HepG2 (cell line): ENCODE data around the gene PLXNC1. TPM values are rescaled to one million over a fixed set of nuclear protein-coding genes. Genes with fewer than 3 reads are reported as not detected.

Experiments
- ATAC-seq: fragments of 200-7000 bp; cut with Tn5 transposase; 3 replicates; pipeline ENCODE4 v1.9.1; 2020; ENCODE audit warnings: mild to moderate bottlenecking, moderate library complexity
- BruUV-seq: library from RNA; stranded (reverse); fragments of 400-500 nt; replicated peaks from 2 replicates; lab custom pipeline; 2021; lab: Mats Ljungman, UMichigan
- CTCF ChIA-PET: fragments of 300-600 bp; formaldehyde crosslinking; extraction: SDS; loops from one replicate; lab custom pipeline; 2021; ENCODE audit warnings: low total read pairs, inconsistent platforms, low intra/inter-chr PET ratio; lab: Yijun Ruan, JAX
- POLR2A ChIA-PET: fragments of 350-600 bp; sonication (Branson Sonifier 250); formaldehyde crosslinking; loops from one replicate; lab custom pipeline; 2020; ENCODE audit warnings: antibody characterized with exemption, inconsistent platforms; lab: Yijun Ruan, JAX
- DNase-seq: peaks from one replicate; pipeline ENCODE4 v3.0.0-alpha.2; 2015; ENCODE audit warnings: low spot score
- FAIRE-seq: peaks from 3 replicates; lab custom pipeline; 2011; peaks lifted over from hg19 to GRCh38; lab: Jason Lieb, UNC
- H2AFZ ChIP-seq: one replicate; pipeline ENCODE4 v1.6.1; 2011; ENCODE audit warnings: low read length, inconsistent platforms
- H3K27ac ChIP-seq: fragments of 300-600 bp; 3 replicates; pipeline ENCODE4 v1.8.0; 2011; ENCODE audit warnings: mixed run types, mild to moderate bottlenecking, mixed read lengths, low read length, inconsistent platforms; ENCODE audit not compliant: insufficient read depth; ENCODE audit errors: extremely low read length
- H3K27me3 ChIP-seq, 2 experiments: fragments of 200-600 bp in 1 of 2; 2 replicates in 1 of 2; 3 replicates in 1 of 2; pipeline versions ENCODE4 v1.6.0 to v1.8.0; 2011; ENCODE audit warnings: low read length in 2 of 2, mild to moderate bottlenecking in 2 of 2, moderate library complexity in 2 of 2, inconsistent platforms in 1 of 2; ENCODE audit not compliant: insufficient read depth in 2 of 2, control insufficient read depth in 1 of 2
- H3K36me3 ChIP-seq, 2 experiments: fragments of 200-600 bp in 1 of 2; replicated peaks in 1 of 2; 2 replicates in 1 of 2; 3 replicates in 1 of 2; pipeline versions ENCODE4 v1.5.1 to v1.8.0; 2011; ENCODE audit warnings: low read length in 2 of 2, inconsistent platforms in 1 of 2; ENCODE audit not compliant: insufficient read depth in 2 of 2, control insufficient read depth in 1 of 2
- H3K4me1 ChIP-seq: 2 replicates; pipeline ENCODE4 v1.5.1; 2012; ENCODE audit warnings: low read length, inconsistent platforms; ENCODE audit not compliant: insufficient read depth
- H3K4me2 ChIP-seq: 2 replicates; pipeline ENCODE4 v1.6.0; 2011; ENCODE audit warnings: low read depth, low read length, inconsistent platforms
- H3K4me3 ChIP-seq, 3 experiments: fragments of 200-600 bp in 1 of 3; sonication (generic), shearing (Covaris generic) in 1 of 3; replicated peaks in 1 of 3; 2 replicates each; pipeline ENCODE4 v1.5.1; 2011 to 2016; ENCODE audit warnings: low read length in 3 of 3, inconsistent platforms in 2 of 3, low read depth in 2 of 3, mild to moderate bottlenecking in 2 of 3, control low read depth in 1 of 3, mixed read lengths in 1 of 3; ENCODE audit not compliant: insufficient read depth in 1 of 3
- H3K79me2 ChIP-seq: one replicate; pipeline ENCODE4 v1.6.1; 2011; ENCODE audit warnings: low read length, inconsistent platforms; ENCODE audit not compliant: insufficient read depth
- H3K9ac ChIP-seq: 2 replicates; pipeline ENCODE4 v1.6.0; 2011; ENCODE audit warnings: mild to moderate bottlenecking, low read depth, low read length, inconsistent platforms; ENCODE audit not compliant: insufficient read depth
- H3K9me3 ChIP-seq: 2 replicates; pipeline ENCODE4 v1.5.1; 2012; ENCODE audit warnings: mild to moderate bottlenecking, low read length
- H4K20me1 ChIP-seq: 2 replicates; pipeline ENCODE4 v1.6.0; 2011; ENCODE audit warnings: inconsistent platforms, mild to moderate bottlenecking, low read length, moderate library complexity; ENCODE audit not compliant: insufficient read depth
- ATAD3A ChIP-seq: sonication (generic); formaldehyde crosslinking; IDR thresholded peaks from 2 replicates; pipeline ENCODE4 v1.4.0; 2020; ENCODE audit warnings: missing genetic modification reagents
- ATF7-NPFF ChIP-seq: sonication (generic); formaldehyde crosslinking; IDR thresholded peaks from 2 replicates; pipeline ENCODE4 v1.8.1; 2023; ENCODE audit warnings: mild to moderate bottlenecking, low read depth, missing genetic modification reagents, moderate library complexity
- ELF4 ChIP-seq: sonication (generic); formaldehyde crosslinking; IDR thresholded peaks from 2 replicates; pipeline ENCODE4 v1.5.0; 2020; ENCODE audit warnings: missing genetic modification reagents, mild to moderate bottlenecking, moderate library complexity, borderline replicate concordance
- FOXO4 ChIP-seq: sonication (generic); formaldehyde crosslinking; conservative IDR thresholded peaks from 2 replicates; pipeline ENCODE4 v1.8.1; 2023; ENCODE audit warnings: missing genetic modification reagents
- MAX ChIP-seq: IDR thresholded peaks from 2 replicates; pipeline ENCODE4 v1.6.1; 2012; ENCODE audit warnings: inconsistent platforms
- SMARCC2 ChIP-seq: fragments of 450-650 bp; IDR thresholded peaks from 2 replicates; pipeline ENCODE4 v1.6.1; 2017; ENCODE audit warnings: antibody characterized with exemption, mild to moderate bottlenecking
- SRF ChIP-seq: IDR thresholded peaks from 2 replicates; pipeline ENCODE4 v1.6.1; 2011; ENCODE audit warnings: mild to moderate bottlenecking, low read depth, low read length, moderate library complexity
- ZBTB3 ChIP-seq: sonication (generic); formaldehyde crosslinking; IDR thresholded peaks from 2 replicates; pipeline ENCODE4 v1.4.0; 2020; ENCODE audit warnings: low read depth, mild to moderate bottlenecking, moderate library complexity, missing genetic modification reagents, borderline replicate concordance
- ZFP1 ChIP-seq: IDR thresholded peaks from 2 replicates; pipeline ENCODE4 v1.6.1; 2016
- ZNF274 ChIP-seq: sonication (generic); formaldehyde crosslinking; IDR thresholded peaks from 2 replicates; pipeline ENCODE4 v1.5.1; 2020; ENCODE audit warnings: mild to moderate bottlenecking, missing genetic modification reagents
- ZNF788 ChIP-seq: sonication (generic); formaldehyde crosslinking; IDR thresholded peaks from 2 replicates; pipeline ENCODE4 v1.5.0; 2020; ENCODE audit warnings: mild to moderate bottlenecking, missing genetic modification reagents, borderline replicate concordance
- WGBS: methylation state at CpG from one replicate; pipeline ENCODE4 v1.1.6; 2017; ENCODE audit warnings: low lambda C conversion rate; 5-methylcytosine and 5-hydroxymethylcytosine counted together
- in situ Hi-C: cut with HindIII; loops from 2 replicates; pipeline ENCODE4 v1.10.0; 2017; ENCODE audit warnings: low pct_unique_long_range_greater_than_20kb; ENCODE audit not compliant: extremely low pct_ligation_motif_present
- intact Hi-C: fragments of 100-400 bp; cut with micrococcal nuclease; formaldehyde crosslinking; loops from one replicate; pipeline ENCODE4 v1.10.0; 2022; ENCODE audit not compliant: unreplicated experiment
- polyA plus RNA-seq, 8 experiments: library from polyadenylated mRNA; depleted of rRNA in 3 of 8; stranded (reverse) in 7 of 8; unstranded in 1 of 8; fragments of >200 nt; fragmentation: Illumina TruSeq in 4 of 8; extraction: Trizol in 4 of 8; gene quantifications; 2 replicates each; pipeline versions ENCODE4 v1.2.1 to v1.2.3, GENCODE V29; 2011 to 2016; ENCODE audit warnings: low read depth in 4 of 8, missing spikeins in 1 of 8, mixed read lengths in 1 of 8; ENCODE audit not compliant: insufficient read depth in 1 of 8
- total RNA-seq, 5 experiments: library from RNA; depleted of rRNA; stranded (reverse); fragments of >200 nt; fragmentation: Illumina TruSeq; extraction: Trizol; gene quantifications; 2 replicates each; pipeline ENCODE4 v1.2.3, GENCODE V29; 2016; ENCODE audit warnings: low read depth in 1 of 5

Gene PLXNC1
- total and polyA plus RNA-seq, 2 of the 13 experiments (the other 11 are each of a cell fraction or from before 2014, with no cell fraction given), result 6.6 to 11.2 TPM

DNA sequence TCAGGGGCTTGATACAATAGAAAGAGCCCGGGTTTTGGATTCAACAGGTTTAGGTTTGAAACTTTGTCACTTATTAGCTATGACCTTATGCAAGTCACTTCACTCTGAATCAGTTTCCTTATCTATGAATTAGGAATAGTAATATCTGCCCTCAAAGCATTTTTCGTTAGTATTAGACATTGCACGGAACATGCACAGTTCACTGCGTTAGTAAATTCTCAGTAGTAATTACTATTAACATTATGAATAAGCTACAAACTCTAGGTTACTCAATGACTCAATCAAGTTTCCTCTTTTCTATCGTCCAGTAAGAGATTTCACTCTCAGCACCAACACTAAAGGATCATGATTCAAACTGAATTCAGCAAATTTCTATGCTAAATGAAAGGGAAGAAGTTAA, 161.0 kb downstream of the PLXNC1 start:
- Histone ChIP-seq H3K4me2 (no peak overlapping the region), H2AFZ (no peak overlapping the region), H3K36me3 (peaks cover 10 to 20% of the 10 kb centered on the region in 2 experiments; a peak in 4 of 5 replicates), H4K20me1 (no peaks in the 10 kb centered on the region), H3K4me3 (no peak overlapping the region), H3K4me1 (peaks cover 17% of the 10 kb centered on the region)
- ATAC-seq, result no peak
- 95% methylated on average over 5 of the region's 5 CpGs for WGBS
- intact Hi-C loops, result loop anchor here (10.0 kb wide), 2 partner anchors 165 to 225 kb away; partner anchors contain the start of gene PLXNC1
- no peak for TF ChIP-seq SMARCC2
- no peak for TF ChIP-seq ZBTB3 (CRISPR knock-in tag)
- TF ChIP-seq FOXO4 (CRISPR knock-in tag), result no peak
- TF ChIP-seq ATF7-NPFF (CRISPR knock-in tag), result no peak
- TF ChIP-seq SRF, result no peak
- TF ChIP-seq ELF4 (CRISPR knock-in tag), result no peak
- no peak for TF ChIP-seq ATAD3A (CRISPR knock-in tag)
- TF ChIP-seq ZNF274 (CRISPR knock-in tag), result no peak
- no peak for TF ChIP-seq ZNF788 (CRISPR knock-in tag)
- TF ChIP-seq ZFP1, result no peak
- TF ChIP-seq MAX, result no peak
- TF ChIP-seq, all 625 proteins: peak for 0
- H3K79me2 ChIP-seq, result no peaks in the 10 kb centered on the region
- no peak overlapping the region for H3K9ac ChIP-seq
- ChIA-PET POLR2A (no interaction called here), CTCF (no interaction called here)
- no peaks in the 10 kb centered on the region for H3K9me3 ChIP-seq
- no peak for FAIRE-seq
- H3K27ac ChIP-seq, result no peak overlapping the region
- in situ Hi-C loops, result no loop called here
- BruUV-seq, result no TSS peak
- H3K27me3 ChIP-seq, result no peaks in the 10 kb centered on the region
- DNase-seq, result no peak
